GM18511 (cell line): ENCODE results near the gene CR1.
"Not testable (repeated sequence)": the region's sequence is repeated elsewhere in the genome, so short reads cannot be mapped to it uniquely, and the experiment has no call there.

Source experiments
- ATAC-seq: cut with Tn5 transposase; IDR thresholded peaks from one replicate; pipeline ENCODE4 v1.9.1; 2021; ENCODE audit warnings: mild to moderate bottlenecking, moderate library complexity; ENCODE audit not compliant: unreplicated experiment

The CR1 gene

GRCh38 chr1:207495801-207496792 lies at the start of gene CR1:
Gene CR1, plus strand, starts transcription at chr1:207496157. Its CDS starts 111 bp downstream, at chr1:207496268.
- peak; percentile 63 for ATAC-seq

GRCh38 chr1:207453710-207454045 lies 42.3 kb upstream of the CR1 start:
- ATAC-seq: no peak

GRCh38 chr1:207454046-207454964 lies 41.7 kb upstream of the CR1 start, which contains the start of gene CR2:
Gene CR2, plus strand, starts transcription at chr1:207454328. Its CDS starts 91 bp downstream, at chr1:207454419.
- peak; percentile 77 for ATAC-seq

- ATAC-seq: peak; percentile 44
Measured at GRCh38 chr1:207455183-207455754, 40.7 kb upstream of the CR1 start.

- ATAC-seq: no peak
Measured at GRCh38 chr1:207458414-207458813, 37.5 kb upstream of the CR1 start.

GRCh38 chr1:207459008-207459407 lies 36.9 kb upstream of the CR1 start:
- ATAC-seq: no peak

- ATAC-seq: no peak
Measured at GRCh38 chr1:207461649-207462048, 34.3 kb upstream of the CR1 start.

GRCh38 chr1:207462535-207462934 lies 33.4 kb upstream of the CR1 start:
- no peak for ATAC-seq

GRCh38 chr1:207463021-207463420 lies 32.9 kb upstream of the CR1 start:
- no peak for ATAC-seq

GRCh38 chr1:207463571-207463970 lies 32.4 kb upstream of the CR1 start:
- no peak for ATAC-seq

- no peak for ATAC-seq
Measured at GRCh38 chr1:207470927-207471326, 25.0 kb upstream of the CR1 start.

- no peak for ATAC-seq
Measured at GRCh38 chr1:207474210-207474609, 21.7 kb upstream of the CR1 start.

- ATAC-seq: no peak
Measured at GRCh38 chr1:207486198-207486597, 9.8 kb upstream of the CR1 start.

GRCh38 chr1:207487636-207488035 lies 8.3 kb upstream of the CR1 start:
- no peak for ATAC-seq

- no peak for ATAC-seq
Measured at GRCh38 chr1:207493212-207493611, 2.7 kb upstream of the CR1 start.

- no peak for ATAC-seq
Measured at GRCh38 chr1:207494171-207494570, 1.8 kb upstream of the CR1 start.

GRCh38 chr1:207495281-207495680 lies 676 bp upstream of the CR1 start:
- not testable (repeated sequence) for ATAC-seq

GRCh38 chr1:207497941-207498340 lies 2.0 kb downstream of the CR1 start:
- ATAC-seq: no peak

- peak; percentile 39 for ATAC-seq
Measured at GRCh38 chr1:207499573-207499972, 3.6 kb downstream of the CR1 start.

GRCh38 chr1:207500306-207500705 lies 4.3 kb downstream of the CR1 start:
- ATAC-seq: no peak

GRCh38 chr1:207501071-207501470 lies 5.1 kb downstream of the CR1 start:
- no peak for ATAC-seq
